HG02571 (cell line): ENCODE data around the gene KRT85.
"Not testable (repeated sequence)": the region's sequence is repeated elsewhere in the genome, so short reads cannot be mapped to it uniquely, and the experiment has no call there.

Source experiments
- ATAC-seq: cut with Tn5 transposase; IDR thresholded peaks from one replicate; pipeline ENCODE4 v1.9.1; 2021; ENCODE audit warnings: mild to moderate bottlenecking, moderate library complexity; ENCODE audit not compliant: unreplicated experiment

KRT85 gene

DNA sequence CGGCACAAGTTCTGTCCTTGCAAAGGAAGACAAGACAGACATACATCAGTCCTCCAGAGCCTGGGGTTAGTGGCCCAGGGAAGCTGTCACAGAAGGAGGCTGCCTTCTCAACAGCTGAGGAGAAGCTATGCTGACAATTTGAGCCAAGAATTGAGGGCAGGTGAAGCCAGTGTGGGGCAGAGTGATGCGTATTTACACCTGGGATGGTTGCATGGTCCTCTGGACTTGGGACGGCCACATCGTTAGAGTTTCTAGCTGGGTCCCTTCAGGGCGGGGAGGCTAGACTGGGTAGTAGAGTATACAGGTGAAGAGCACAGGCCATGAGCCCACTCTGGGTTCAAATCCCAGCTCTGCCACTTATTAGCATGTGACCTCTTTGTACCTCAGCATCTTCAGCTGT, 16.5 kb downstream of the KRT85 start:
- no peak for ATAC-seq

DNA sequence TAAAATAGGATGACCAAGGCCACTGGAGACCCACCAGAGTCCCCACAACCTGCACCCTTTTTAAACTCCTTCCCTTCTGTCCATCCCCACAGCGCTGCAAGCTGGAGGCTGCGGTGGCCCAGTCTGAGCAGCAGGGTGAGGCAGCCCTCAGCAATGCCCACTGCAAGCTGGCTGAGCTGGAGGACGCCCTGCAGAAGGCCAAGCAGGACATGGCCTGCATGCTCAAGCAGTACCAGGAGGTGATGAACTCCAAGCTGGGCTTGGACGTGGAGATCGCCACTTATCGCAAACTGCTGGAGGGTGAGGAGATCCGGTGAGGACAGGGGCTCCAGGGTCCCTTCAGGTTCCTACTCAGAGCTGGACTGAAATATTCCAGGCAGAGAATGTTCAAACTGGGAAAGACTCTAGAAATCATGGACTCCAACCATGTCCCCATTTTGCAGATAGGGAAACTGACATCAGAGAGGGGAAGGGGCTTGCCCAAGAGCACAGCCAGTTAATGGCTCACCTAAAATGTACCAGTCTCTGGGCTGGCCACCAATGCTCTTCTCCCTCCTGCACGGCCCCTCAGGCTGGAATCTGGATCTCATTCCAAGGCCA, 17.2 kb downstream of the KRT85 start:
- no peak for ATAC-seq

DNA sequence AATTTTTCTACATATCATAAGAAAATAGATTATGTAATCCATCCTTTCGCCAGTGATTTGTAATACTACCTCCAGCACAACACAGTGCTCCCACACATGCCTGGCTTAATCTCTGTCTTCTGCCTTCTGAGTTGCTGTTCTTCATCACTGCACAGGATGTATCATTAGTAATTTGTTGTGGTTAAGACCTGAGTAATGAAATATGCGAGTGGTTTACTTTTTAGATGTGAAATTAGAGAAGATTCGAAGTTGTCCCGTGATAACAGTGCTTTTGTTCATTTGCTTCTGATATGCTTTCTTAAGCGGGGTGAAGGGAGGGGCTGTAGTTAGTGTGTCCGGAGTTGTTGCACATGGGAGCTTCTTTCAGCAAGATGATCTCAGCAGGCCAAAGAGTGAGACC, 18.1 kb downstream of the KRT85 start:
- ATAC-seq, result no peak

DNA sequence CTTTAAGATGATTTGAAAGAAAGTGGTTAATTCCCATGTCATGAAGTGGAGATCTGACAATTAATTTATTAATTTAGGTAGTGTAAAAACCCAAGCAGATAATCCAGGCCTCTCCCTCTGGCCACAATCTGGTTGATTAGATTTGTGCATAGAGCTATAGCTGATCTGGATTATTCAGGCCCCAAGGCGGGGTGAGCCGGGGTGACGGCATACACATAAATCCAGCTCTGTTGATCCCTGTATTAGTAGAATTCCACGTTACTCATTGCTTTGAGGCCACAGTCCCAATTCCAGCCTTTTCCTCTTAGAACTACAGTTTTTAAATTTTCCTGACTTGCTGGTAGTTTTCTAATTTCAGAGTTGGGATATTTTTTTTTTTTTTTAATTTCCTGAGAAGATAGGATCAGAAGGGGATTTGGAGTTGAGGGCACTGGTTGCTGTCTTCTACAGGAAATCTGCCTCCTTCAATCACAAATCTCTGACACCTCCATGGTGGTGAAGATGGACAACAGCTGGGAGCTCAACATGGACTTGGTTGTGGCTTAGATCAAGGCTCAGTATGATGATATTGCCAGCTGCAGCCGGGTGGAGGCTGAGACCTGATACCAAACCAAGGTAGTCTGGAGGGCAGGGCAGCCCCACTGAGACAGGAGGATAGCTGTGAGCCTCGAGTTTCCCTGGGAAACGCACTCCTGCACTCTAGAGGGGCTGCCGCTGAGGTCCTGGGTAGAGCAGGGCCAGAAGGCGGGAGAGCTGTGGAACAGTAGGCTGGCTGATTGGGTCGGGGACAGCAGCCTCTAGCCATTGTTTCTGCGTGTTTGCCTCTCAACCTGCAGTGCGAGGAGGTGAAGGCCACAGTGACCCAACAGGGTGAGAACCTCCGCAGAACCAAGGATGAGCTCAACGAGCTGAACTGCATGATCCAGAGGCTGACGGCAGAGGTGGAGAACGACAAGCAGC, 19.4 kb downstream of the KRT85 start:
- no peak for ATAC-seq

DNA sequence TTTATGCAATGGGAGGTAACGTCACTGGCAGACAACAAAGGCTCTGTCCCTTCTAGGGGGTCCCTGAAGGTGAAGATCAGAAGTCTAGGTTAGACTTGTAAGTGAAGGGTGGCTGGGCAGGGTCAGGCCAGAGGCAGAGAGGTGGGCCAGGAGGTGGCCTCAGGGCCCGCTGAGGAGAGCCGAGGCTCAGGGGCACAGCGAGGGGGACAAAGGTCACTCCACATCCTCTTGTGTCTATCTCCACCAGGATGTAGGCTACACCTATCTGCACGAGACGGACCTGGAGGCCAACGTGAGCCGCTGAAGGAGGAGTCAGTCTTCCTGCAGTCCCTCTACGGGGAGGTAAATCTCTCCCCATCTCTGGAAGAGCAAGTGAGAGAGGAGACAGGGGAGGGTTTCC, 20.3 kb downstream of the KRT85 start:
- ATAC-seq, result no peak

DNA sequence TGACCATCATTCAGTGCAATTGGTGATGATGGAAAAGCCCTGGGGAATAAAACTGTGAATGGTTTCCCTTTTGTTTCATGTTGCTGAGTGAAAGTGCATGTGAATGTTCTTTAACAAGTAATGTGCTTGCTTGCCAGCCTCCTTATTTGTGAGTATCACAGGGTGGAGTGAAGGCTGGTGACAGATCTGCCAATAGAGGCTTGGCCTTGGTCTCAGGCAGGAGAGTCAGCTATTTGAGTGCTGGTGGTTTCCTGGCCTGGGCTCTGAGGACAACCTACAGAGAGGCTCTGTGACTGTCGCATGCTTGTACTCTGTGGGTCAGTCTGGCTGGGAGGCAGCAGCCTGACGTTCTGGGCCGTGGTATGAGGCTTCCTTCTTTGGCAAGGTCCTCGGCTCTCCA, 20.7 kb downstream of the KRT85 start:
- no peak for ATAC-seq

DNA sequence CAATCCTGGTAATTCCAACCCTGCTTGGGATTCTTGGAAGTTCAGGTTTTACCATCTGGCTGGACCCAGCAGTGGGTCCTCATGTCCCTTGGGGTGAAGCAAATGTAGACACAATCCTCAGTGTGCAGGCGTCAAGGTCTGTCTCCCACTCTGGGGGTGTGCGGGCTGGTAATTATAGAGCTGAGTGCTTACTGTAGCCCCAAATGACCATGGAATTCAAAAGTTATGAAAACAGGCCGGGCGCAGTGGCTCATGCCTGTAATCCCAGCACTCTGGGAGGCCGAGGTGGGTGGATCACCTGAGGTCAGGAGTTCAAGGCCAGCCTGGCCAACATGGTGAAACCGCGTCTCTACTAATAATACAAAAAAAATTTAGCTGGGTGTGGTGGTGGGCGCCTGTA, 22.2 kb downstream of the KRT85 start:
- ATAC-seq, result not testable (repeated sequence)

DNA sequence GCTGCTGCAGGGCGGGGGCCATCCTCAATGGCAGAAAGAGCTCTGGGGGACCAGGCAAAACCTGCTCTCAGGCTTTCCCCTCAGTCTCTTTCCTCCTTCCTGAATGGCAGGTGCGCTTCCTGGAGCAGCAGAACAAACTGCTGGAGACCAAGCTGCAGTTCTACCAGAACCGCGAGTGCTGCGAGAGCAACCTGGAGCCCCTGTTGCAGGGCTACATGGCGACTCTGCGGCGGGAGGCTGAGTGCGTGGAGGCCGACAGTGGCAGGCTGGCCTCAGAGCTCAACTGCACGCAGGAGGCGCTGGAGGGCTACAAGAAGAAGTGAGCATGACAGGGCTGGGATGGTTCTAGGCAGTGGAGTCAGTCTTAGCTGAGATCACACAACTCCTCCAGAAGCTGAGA, 23.2 kb downstream of the KRT85 start:
- no peak for ATAC-seq

DNA sequence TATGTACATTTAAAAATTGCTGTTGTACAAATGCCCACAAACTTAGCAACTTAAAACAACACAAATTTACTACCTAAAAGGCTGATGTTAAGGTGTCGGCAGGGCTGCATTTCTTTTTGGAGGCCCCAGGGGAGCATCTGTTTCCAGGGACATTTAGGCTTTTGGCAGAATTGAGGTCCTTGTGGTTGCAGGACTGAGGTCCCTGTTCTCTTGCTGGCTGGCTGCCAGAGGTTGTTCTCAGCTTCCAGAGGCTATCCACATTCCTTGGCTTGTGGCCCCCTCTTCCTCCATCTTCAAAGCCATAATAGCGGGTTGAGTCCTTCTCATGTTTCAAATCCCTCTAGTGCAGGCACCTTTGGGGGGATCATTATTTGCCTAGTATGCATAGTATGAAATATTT, 23.7 kb downstream of the KRT85 start:
- no peak for ATAC-seq

DNA sequence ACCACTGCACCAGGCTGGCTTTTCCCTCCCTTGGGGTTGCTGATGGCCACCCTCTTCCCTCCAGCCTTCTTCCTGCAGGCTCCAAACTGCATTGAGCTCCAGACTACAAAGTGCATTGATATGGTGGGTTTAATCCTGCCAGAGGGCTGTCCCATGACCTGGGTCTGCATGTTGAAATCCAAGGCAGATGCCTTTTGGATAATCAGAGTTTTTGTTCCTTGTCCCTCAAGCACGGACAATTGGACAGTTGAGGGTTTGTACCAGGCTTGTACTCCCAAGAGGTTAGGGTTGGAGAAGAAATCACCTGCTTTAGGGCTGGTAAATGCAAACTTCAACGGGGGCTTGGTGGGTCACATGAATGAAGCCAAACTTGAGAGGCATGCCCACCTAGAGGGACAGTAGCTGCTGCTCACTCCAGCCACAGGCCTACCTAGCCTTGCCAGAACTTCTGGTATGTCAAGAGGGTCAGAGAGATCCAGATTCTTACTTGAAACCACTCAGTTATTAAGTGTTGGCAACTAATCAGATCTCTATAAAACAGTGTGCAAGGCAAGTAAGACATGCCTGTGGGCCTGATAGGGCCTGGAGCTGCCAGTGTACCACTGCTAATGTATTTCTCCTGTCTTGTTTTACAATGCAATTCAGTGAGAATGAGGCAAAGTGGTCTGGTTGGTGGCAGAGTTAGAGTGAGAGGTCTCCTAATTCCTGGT, 24.3 kb downstream of the KRT85 start:
- no peak for ATAC-seq

DNA sequence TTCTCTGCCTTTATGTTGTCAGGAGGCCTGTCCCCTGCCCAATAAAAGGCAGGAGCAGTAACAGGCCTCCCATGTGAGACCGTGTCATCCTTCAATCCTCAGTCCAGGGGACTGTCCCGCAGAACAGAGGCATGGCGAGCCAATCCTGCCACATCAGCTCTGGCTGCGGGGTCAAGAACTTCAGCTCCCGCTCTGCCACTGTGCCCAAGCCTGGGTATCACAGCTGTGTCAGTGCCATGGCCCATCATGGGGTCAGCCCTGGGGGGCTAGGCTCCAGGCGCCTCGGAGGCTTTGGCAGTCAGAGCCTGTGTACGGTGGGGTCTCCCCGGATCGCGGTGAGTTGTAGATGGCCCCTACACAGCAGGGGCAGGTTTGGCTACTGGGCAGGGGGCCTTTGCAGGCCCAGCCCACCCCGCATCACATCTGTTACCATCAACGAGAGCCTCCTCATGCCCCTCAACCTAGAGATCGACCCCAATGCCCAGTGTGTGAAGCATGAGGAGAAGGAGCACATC, 26.2 kb downstream of the KRT85 start:
- ATAC-seq, result no peak

DNA sequence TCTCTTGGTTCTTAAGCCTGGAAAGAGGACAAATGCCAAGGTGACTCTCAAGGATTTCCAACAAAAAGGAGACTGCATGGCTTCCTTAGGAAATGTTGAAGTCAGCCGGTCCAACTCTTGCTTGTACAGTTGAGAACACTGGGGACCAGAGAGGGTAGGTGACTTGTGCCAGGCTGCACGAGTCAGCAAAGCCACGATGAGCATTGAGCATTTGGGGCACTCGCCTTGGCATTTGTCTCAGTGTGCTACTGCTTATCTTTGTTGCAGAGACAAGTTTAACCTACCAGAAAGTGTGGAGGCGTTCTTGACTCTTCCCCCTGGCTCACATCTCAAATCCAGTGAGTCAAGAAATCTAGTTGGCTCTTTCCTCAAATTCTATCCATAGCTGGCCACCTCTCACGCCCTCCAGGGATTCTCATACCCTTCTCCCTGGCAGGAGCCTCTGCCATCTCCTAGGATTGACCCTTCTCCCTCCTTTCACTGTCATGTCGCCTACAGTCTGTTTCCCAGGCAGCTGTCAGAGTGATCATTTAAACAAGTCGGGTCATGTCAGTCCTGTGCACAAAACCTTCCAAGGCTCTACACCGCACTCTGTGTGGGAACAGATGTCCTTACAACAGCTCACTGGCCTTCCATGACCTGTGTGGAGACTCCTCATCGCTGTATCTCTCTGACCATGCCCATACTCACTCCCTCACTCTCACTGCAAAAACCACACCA, 28.9 kb downstream of the KRT85 start:
- ATAC-seq, result no peak

DNA sequence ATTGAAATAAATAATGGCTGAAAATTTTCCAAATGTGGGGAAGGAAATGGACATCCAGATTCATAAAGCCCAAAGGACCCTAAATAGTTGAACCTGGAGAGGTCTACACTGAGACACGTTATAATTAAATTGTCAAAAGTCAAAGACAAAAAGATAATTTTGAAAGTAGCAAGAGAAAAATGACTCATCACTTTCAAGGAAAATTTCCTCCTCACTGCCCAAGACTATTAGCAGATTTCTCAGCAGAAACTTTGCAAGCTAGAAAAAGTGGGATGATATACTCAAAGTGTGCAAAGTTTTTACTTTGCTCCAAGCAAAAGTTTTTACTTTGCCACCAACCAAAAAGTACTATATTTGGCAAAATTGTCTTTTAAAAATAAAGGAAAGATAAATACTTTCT, 30.2 kb downstream of the KRT85 start:
- no peak for ATAC-seq

DNA sequence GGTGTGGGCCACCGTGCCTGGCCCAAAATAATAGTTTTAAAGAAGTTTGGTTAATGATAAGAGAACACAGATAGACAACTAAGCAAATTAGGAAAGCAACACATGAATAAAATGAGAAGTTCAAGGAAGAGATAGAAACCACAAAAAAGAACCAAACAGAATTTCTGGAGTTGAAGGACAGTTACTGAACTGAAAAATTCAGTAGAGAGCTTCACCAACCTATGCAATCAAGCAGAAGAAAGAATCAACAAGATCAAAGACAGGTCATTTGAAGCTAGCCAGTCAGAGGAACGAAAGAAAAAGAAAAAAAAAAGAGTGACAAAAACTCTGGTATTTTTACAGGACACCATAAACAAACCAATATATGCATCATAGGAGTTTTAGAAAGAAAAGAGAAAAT, 30.6 kb downstream of the KRT85 start:
- ATAC-seq, result no peak

DNA sequence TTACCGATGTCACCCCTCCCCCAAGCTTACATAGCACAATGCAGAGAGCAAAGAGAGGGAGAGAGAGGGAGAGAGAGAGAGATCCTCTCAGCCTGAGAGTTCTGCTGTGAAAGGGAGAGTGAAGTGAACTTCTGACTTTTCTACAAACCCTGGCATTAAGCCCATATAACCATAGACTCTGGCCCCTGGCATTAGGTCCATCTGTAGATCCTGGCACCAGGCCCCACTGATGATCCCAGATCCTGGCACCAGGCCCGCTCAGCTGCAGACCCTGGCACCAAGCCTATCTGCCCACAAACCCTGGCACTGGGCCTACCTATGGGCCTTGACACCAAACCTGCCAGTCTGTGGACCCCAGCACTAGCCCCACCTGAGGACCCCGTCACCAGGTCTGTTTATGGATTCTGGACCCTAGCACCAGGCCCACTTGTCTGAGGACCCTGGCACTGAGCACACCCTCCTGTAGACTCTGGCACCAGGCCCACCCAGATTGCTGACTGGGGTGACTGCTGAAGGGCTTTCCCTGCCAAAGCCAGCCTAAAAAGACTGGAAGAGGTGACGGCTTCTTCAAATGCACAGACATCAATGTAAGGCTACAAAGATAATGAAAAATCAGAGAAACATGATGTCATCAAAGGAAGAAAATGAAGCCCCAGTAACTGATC, 31.6 kb downstream of the KRT85 start:
- no peak for ATAC-seq

DNA sequence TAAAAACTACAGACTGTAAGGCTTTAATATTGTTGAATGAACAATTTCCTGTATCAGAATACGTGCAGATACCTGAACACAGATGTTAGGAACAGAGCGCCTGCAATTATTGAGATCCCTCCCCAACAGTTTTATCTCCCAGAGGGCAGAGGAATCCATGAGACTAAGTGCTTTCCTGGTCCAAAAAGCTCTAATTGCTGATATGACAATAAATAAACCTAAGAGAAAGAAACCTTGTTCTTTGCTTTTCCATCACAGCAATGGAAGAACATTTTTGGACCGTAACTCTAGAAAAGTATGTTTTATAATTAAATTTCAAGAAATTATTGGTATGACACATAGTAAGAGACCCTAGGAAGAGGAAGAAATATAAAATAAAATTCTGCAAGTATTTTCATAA, 33.1 kb downstream of the KRT85 start:
- no peak for ATAC-seq

DNA sequence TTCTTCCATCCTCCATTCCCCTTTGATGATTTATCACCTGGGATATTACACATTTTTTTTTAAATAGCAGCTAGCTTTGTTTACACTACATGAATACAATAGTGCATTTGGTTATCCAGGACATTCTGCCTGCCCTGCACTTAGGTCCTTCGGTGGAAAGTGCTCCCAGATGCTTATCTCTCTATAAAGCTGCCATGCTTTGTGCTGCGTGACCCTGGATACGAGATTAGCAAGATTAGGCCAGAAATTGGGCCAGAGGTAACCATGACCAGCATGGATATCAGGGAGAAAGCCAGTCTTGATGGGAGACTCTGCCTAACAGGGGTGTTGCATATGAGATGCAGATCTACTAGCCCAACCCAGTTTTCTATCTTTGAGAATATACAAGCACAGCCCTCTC, 34.0 kb downstream of the KRT85 start:
- ATAC-seq, result no peak

DNA sequence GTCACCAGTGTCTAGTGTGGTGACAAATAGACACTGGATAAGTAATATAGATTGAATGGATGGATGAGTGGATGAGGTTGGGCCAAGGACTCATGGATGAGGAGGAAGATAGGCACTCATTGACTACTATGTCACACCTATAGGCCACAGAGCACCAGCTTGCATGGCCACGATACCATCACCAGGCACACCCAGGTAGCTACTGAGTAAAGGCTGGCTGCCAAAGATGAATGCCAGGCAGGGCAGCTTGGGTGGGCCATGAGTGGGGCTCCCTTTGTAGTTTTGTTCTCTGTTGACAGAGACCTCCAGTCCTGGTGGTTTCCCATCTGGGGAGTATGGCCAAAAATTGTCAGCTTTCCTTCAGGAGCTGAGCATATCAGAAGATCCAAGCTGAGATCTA, 34.9 kb downstream of the KRT85 start:
- ATAC-seq, result no peak

DNA sequence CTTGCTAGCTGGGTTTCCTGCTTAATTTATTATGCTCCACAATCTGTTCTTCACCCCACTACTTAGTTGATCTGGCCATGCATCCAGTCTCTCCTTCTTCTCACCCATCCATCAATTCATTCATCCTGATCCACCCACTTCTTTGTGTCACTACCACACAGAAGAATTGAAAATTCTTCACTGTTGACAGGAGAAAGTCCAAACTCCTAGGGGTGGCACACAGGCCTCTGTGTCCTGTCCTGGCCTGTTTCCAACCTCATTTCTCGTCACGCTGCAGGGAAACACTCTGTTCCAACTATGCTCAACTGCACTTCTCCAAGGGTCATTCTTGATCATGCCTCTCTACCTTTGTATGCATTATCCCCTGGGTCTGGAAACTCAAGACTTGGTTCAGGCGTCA, 35.4 kb downstream of the KRT85 start:
- ATAC-seq, result no peak

DNA sequence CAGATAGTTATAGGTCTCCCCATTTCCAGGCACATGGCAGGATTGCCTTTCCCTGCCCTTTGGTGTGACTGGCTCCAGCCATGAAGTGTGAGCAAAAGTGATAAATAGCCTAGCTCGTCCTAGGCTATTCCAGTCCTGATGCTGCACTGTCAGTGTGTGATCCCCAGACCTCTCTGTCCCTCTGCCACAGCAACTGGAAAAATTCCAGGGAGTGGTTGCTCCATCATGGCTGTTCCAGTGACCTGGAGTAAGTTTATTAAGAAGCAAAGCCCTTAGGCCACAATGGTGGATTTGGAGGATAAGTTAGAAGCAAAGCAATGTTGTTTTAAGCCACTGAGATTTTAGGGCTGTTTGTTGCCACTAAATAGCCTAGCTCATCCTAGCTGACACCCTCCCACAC, 36.2 kb downstream of the KRT85 start:
- ATAC-seq, result no peak
